Thyroid gland (tissue), 4 donors: ENCODE results near the gene LPP.

ENCODE experiments used
- POLR2A ChIP-seq, 2 donors: fragments of 450-650 bp; IDR thresholded peaks; one replicate each; pipeline ENCODE4 v1.6.1; 2017; ENCODE audit warnings: antibody characterized with exemption in 2 of 2, mild to moderate bottlenecking in 2 of 2, moderate library complexity in 1 of 2
- TF ChIP-seq, protein P1 (sequence below), 6 experiments: fragments of 200-600 bp in 3 of 6; fragments of 450-650 bp in 3 of 6; sonication (generic) in 3 of 6; IDR thresholded peaks; one replicate each; pipeline ENCODE4 v1.5.1; 2016 to 2019; ENCODE audit warnings: antibody characterized with exemption in 6 of 6, mild to moderate bottlenecking in 2 of 6, inconsistent platforms in 1 of 6, moderate library complexity in 1 of 6

DNA sequence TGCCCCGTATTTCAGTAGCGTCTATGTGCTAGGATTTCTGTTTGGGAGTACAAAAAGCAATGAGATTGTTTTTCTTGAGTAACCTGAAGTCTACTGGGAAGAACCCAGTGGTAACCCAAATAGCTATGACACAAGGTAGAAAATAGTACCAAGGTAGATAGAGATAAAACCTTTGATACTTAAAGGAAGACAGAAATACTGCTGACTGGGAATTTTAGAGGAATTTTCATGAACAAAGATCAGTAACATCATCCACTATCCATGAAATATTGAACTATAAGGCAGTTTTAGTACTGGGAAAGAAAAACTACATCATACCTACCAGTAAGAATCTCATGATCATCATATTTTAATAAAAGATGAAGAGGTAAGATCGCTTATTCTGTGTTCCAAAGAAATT, 489.8 kb downstream of the LPP start:
- TF ChIP-seq POLR2A (IDR thresholded peaks at IDR 0.05): no peak
- TF ChIP-seq, protein P1, sequence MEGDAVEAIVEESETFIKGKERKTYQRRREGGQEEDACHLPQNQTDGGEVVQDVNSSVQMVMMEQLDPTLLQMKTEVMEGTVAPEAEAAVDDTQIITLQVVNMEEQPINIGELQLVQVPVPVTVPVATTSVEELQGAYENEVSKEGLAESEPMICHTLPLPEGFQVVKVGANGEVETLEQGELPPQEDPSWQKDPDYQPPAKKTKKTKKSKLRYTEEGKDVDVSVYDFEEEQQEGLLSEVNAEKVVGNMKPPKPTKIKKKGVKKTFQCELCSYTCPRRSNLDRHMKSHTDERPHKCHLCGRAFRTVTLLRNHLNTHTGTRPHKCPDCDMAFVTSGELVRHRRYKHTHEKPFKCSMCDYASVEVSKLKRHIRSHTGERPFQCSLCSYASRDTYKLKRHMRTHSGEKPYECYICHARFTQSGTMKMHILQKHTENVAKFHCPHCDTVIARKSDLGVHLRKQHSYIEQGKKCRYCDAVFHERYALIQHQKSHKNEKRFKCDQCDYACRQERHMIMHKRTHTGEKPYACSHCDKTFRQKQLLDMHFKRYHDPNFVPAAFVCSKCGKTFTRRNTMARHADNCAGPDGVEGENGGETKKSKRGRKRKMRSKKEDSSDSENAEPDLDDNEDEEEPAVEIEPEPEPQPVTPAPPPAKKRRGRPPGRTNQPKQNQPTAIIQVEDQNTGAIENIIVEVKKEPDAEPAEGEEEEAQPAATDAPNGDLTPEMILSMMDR (IDR thresholded peaks at IDR 0.05): no peak
